Astrocyte (in vitro differentiated cells and primary cell): ENCODE results near the gene KLK13. TPM values are rescaled to one million over a fixed set of nuclear protein-coding genes. Genes with fewer than 3 reads are reported as not detected.

Experiments
- DNase-seq: peaks from one replicate; pipeline ENCODE4 v3.0.0-alpha.2; 2010; ENCODE audit warnings: low read depth
- FAIRE-seq: peaks from 2 replicates; lab custom pipeline; 2011; peaks lifted over from hg19 to GRCh38; lab: Jason Lieb, UNC
- H2AFZ ChIP-seq: 2 replicates; pipeline ENCODE4 v1.6.0; 2012; ENCODE audit warnings: low read depth, low read length, inconsistent platforms
- H3K27ac ChIP-seq: 2 replicates; pipeline ENCODE4 v1.5.1; 2011; ENCODE audit warnings: low read depth, low read length, inconsistent platforms
- H3K27me3 ChIP-seq: 2 replicates; pipeline ENCODE4 v1.6.0; 2011; ENCODE audit warnings: low read length, inconsistent platforms; ENCODE audit not compliant: insufficient read depth
- H3K36me3 ChIP-seq: 2 replicates; pipeline ENCODE4 v1.5.1; 2011; ENCODE audit warnings: low read length, inconsistent platforms; ENCODE audit not compliant: insufficient read depth
- H3K4me1 ChIP-seq: 2 replicates; pipeline ENCODE4 v1.5.1; 2011; ENCODE audit warnings: low read length, inconsistent platforms; ENCODE audit not compliant: insufficient read depth
- H3K4me2 ChIP-seq: 2 replicates; pipeline ENCODE4 v1.6.0; 2012; ENCODE audit warnings: low read length, inconsistent platforms
- H3K4me3 ChIP-seq: 2 replicates; pipeline ENCODE4 v1.5.1; 2011; ENCODE audit warnings: low read depth, mild to moderate bottlenecking, low read length, inconsistent platforms; ENCODE audit not compliant: insufficient read depth
- H3K79me2 ChIP-seq: 2 replicates; pipeline ENCODE4 v1.6.0; 2012; ENCODE audit warnings: mild to moderate bottlenecking, low read length, inconsistent platforms; ENCODE audit not compliant: insufficient read depth
- H3K9ac ChIP-seq: 2 replicates; pipeline ENCODE4 v1.6.0; 2012; ENCODE audit warnings: mild to moderate bottlenecking, low read length, inconsistent platforms
- H3K9me3 ChIP-seq: 2 replicates; pipeline ENCODE4 v1.5.1; 2012; ENCODE audit warnings: low read depth, mild to moderate bottlenecking, low read length, inconsistent platforms; ENCODE audit not compliant: insufficient read depth
- H4K20me1 ChIP-seq: 2 replicates; pipeline ENCODE4 v1.6.0; 2012; ENCODE audit warnings: low read length, inconsistent platforms; ENCODE audit not compliant: insufficient read depth
- H3K27ac Mint-ChIP-seq: one replicate; pipeline ENCODE4 v1.8.0; 2021; ENCODE audit warnings: mild to moderate bottlenecking, mixed read lengths; ENCODE audit not compliant: unreplicated experiment
- H3K27me3 Mint-ChIP-seq: one replicate; pipeline ENCODE4 v1.8.0; 2021; ENCODE audit warnings: low read depth, mixed read lengths; ENCODE audit not compliant: unreplicated experiment
- H3K36me3 Mint-ChIP-seq: one replicate; pipeline ENCODE4 v1.8.0; 2021; ENCODE audit warnings: low read depth, mixed read lengths; ENCODE audit not compliant: unreplicated experiment
- H3K4me1 Mint-ChIP-seq: one replicate; pipeline ENCODE4 v1.8.0; 2021; ENCODE audit warnings: low read depth, mixed read lengths; ENCODE audit not compliant: unreplicated experiment
- H3K4me3 Mint-ChIP-seq: one replicate; pipeline ENCODE4 v1.8.0; 2021; ENCODE audit warnings: mild to moderate bottlenecking, moderate library complexity, mixed read lengths; ENCODE audit not compliant: unreplicated experiment
- H3K9me3 Mint-ChIP-seq: one replicate; pipeline ENCODE4 v1.8.0; 2021; ENCODE audit warnings: mild to moderate bottlenecking, mixed read lengths; ENCODE audit not compliant: unreplicated experiment
- CTCF ChIP-seq: IDR thresholded peaks from 2 replicates; pipeline ENCODE4 v1.5.1; 2011; ENCODE audit warnings: low read depth, mild to moderate bottlenecking, inconsistent platforms, low read length, moderate library complexity; ENCODE audit not compliant: insufficient read depth
- EZH2 ChIP-seq: IDR thresholded peaks from 2 replicates; pipeline ENCODE4 v1.6.1; 2012; ENCODE audit warnings: mild to moderate bottlenecking, low read length, inconsistent platforms; ENCODE audit not compliant: insufficient read depth
- total RNA-seq: library from RNA; stranded (reverse); gene quantifications from 2 replicates; pipeline ENCODE4 v1.2.1, GENCODE V29; 2021

The KLK13 gene
- total RNA-seq, 1 donor from 2014 or later, result 0.32 TPM

- FAIRE-seq, result no peak
- H3K4me3 Mint-ChIP-seq, result no peak overlapping the region
These were observed 16.6 kb upstream of the KLK13 start for GRCh38 chr19:51081476-51081875.

GRCh38 chr19:51079481-51080110, 14.7 kb upstream of the KLK13 start:
- Histone ChIP-seq H3K36me3 (no peaks in the 10 kb centered on the region), H2AFZ (no peak overlapping the region), H4K20me1 (no peaks in the 10 kb centered on the region), H3K27me3 (no peaks in the 10 kb centered on the region), H3K79me2 (no peaks in the 10 kb centered on the region), H3K4me1 (no peaks in the 10 kb centered on the region), H3K4me3 (no peak overlapping the region), H3K4me2 (no peak overlapping the region), H3K9ac (no peak overlapping the region), H3K27ac (no peak overlapping the region), H3K9me3 (no peaks in the 10 kb centered on the region)
- TF ChIP-seq CTCF, result no peak
- TF ChIP-seq EZH2, result no peak
- Mint-ChIP-seq H3K9me3 (no peaks in the 10 kb centered on the region), H3K36me3 (peaks cover 2% of the 10 kb centered on the region), H3K27ac (no peak overlapping the region), H3K4me3 (no peak overlapping the region), H3K27me3 (peaks cover 38% of the 10 kb centered on the region), H3K4me1 (no peaks in the 10 kb centered on the region)
- DNase-seq (no peak), FAIRE-seq (no peak)

More at GRCh38 chr19:51081476-51081875, 16.6 kb upstream of the KLK13 start:
- no peaks in the 10 kb centered on the region for H3K9me3 Mint-ChIP-seq
- Histone ChIP-seq H3K9ac (no peak overlapping the region), H3K4me1 (no peaks in the 10 kb centered on the region), H3K4me3 (no peak overlapping the region), H3K4me2 (no peak overlapping the region), H2AFZ (no peak overlapping the region), H3K9me3 (no peaks in the 10 kb centered on the region), H3K79me2 (no peaks in the 10 kb centered on the region), H4K20me1 (no peaks in the 10 kb centered on the region), H3K27ac (no peak overlapping the region), H3K36me3 (no peaks in the 10 kb centered on the region), H3K27me3 (no peaks in the 10 kb centered on the region)
- H3K4me1 Mint-ChIP-seq, result no peaks in the 10 kb centered on the region
- H3K36me3 Mint-ChIP-seq, result peaks cover 2% of the 10 kb centered on the region
- peaks cover 43% of the 10 kb centered on the region for H3K27me3 Mint-ChIP-seq
- DNase-seq, result no peak
- no peak for TF ChIP-seq CTCF
- no peak for TF ChIP-seq EZH2
- no peak overlapping the region for H3K27ac Mint-ChIP-seq

GRCh38 chr19:51078731-51079130, 13.8 kb upstream of the KLK13 start:
- H3K27ac Mint-ChIP-seq, result no peak overlapping the region
- no peak overlapping the region for H3K9ac ChIP-seq
- no peak overlapping the region for H3K4me2 ChIP-seq
- no peak overlapping the region for H3K27ac ChIP-seq
- peaks cover 2% of the 10 kb centered on the region for H3K9me3 Mint-ChIP-seq
- H3K36me3 ChIP-seq, result no peaks in the 10 kb centered on the region
- no peak for FAIRE-seq
- no peak for DNase-seq
- H3K27me3 ChIP-seq, result no peaks in the 10 kb centered on the region
- H3K4me1 Mint-ChIP-seq, result no peaks in the 10 kb centered on the region
- no peak overlapping the region for H2AFZ ChIP-seq
- H4K20me1 ChIP-seq, result no peaks in the 10 kb centered on the region
- peaks cover 2% of the 10 kb centered on the region for H3K36me3 Mint-ChIP-seq
- H3K9me3 ChIP-seq, result no peaks in the 10 kb centered on the region
- TF ChIP-seq EZH2 (no peak), CTCF (no peak)
- H3K4me3 ChIP-seq, result no peak overlapping the region
- peaks cover 33% of the 10 kb centered on the region for H3K27me3 Mint-ChIP-seq
- H3K4me1 ChIP-seq, result no peaks in the 10 kb centered on the region
- no peak overlapping the region for H3K4me3 Mint-ChIP-seq
- no peaks in the 10 kb centered on the region for H3K79me2 ChIP-seq
